Measurements from ENCODE around the gene TOMM40L. TPM values are rescaled to one million over a fixed set of nuclear protein-coding genes. Genes with fewer than 3 reads are reported as not detected.
"Not testable (repeated sequence)": the region's sequence is repeated elsewhere in the genome, so short reads cannot be mapped to it uniquely, and the experiment has no call there.

TOMM40L gene
- polyA plus RNA-seq, 1 donor (not counting 4 experiments of a cell fraction or from before 2014, with no cell fraction given): 14.4 TPM

GRCh38 chr1:161222175-161223019, 3.5 kb upstream of the TOMM40L start:
- FAIRE-seq (no peak), DNase-seq (ENCODE audit: low read depth, low spot score) (no peak)
- no peak overlapping the region for H3K9ac ChIP-seq (ENCODE audit: control insufficient read depth, extremely low read depth, insufficient read depth, low read length)
- TF ChIP-seq EZH2 (IDR thresholded peaks at IDR 0.05; ENCODE audit: low read length) (no peak), CTCF (optimal IDR thresholded peaks at IDR 0.05 in 1 of 3, IDR thresholded peaks at IDR 0.05 in 1 of 3, conservative IDR thresholded peaks at IDR 0.05 in 1 of 3; ENCODE audit: extremely low read depth in 1 of 3, insufficient read depth in 2 of 3, low read length in 3 of 3) (no peak)
- no peak overlapping the region for H3K4me3 ChIP-seq (ENCODE audit: control insufficient read depth in 2 of 3, extremely low read depth in 1 of 3, insufficient read depth in 2 of 3, low read depth in 1 of 3, low read length in 3 of 3)
- H2AFZ ChIP-seq (ENCODE audit: control insufficient read depth, low read length): no peak overlapping the region
- H3K9me1 ChIP-seq (ENCODE audit: control insufficient read depth, extremely low read depth, insufficient read depth, low read length): no peaks in the 10 kb centered on the region
- no peak overlapping the region for H3K27ac ChIP-seq (ENCODE audit: control insufficient read depth, insufficient read depth, low read length)
- H3K27me3 ChIP-seq (ENCODE audit: control insufficient read depth, extremely low read depth, insufficient read depth, low read length): no peaks in the 10 kb centered on the region
- no peaks in the 10 kb centered on the region for H3K9me3 ChIP-seq (ENCODE audit: control insufficient read depth, low read depth, low read length)
- H3K4me1 ChIP-seq (ENCODE audit: control insufficient read depth, extremely low read depth, insufficient read depth, low read length): peaks cover 10% of the 10 kb centered on the region
- H3K79me2 ChIP-seq (ENCODE audit: control insufficient read depth, insufficient read depth, low read length): peaks cover 13% of the 10 kb centered on the region
- dilution Hi-C loops (cut with MboI; ENCODE audit: extremely low pct_ligation_motif_present, low sequenced_read_pairs): no loop called here
- no peak overlapping the region for H3K4me2 ChIP-seq (ENCODE audit: control insufficient read depth, extremely low read depth, insufficient read depth, low read depth, low read length)
- no peaks in the 10 kb centered on the region for H3K36me3 ChIP-seq (ENCODE audit: control insufficient read depth in 2 of 2, extremely low read depth in 1 of 2, insufficient read depth in 2 of 2, low read length in 2 of 2)
- H4K20me1 ChIP-seq (ENCODE audit: control insufficient read depth, extremely low read depth, insufficient read depth, low read length): no peaks in the 10 kb centered on the region

- Histone ChIP-seq H3K79me2 (ENCODE audit: control insufficient read depth, insufficient read depth, low read length) (peaks cover 13% of the 10 kb centered on the region), H4K20me1 (ENCODE audit: control insufficient read depth, extremely low read depth, insufficient read depth, low read length) (no peaks in the 10 kb centered on the region), H3K9me3 (ENCODE audit: control insufficient read depth, low read depth, low read length) (no peaks in the 10 kb centered on the region), H3K27me3 (ENCODE audit: control insufficient read depth, extremely low read depth, insufficient read depth, low read length) (no peaks in the 10 kb centered on the region), H3K9ac (ENCODE audit: control insufficient read depth, extremely low read depth, insufficient read depth, low read length) (no peak overlapping the region), H3K9me1 (ENCODE audit: control insufficient read depth, extremely low read depth, insufficient read depth, low read length) (no peaks in the 10 kb centered on the region), H3K27ac (ENCODE audit: control insufficient read depth, insufficient read depth, low read length) (no peak overlapping the region), H3K4me2 (ENCODE audit: control insufficient read depth, extremely low read depth, insufficient read depth, low read depth, low read length) (no peak overlapping the region), H3K4me3 (ENCODE audit: control insufficient read depth in 2 of 3, extremely low read depth in 1 of 3, insufficient read depth in 2 of 3, low read depth in 1 of 3, low read length in 3 of 3) (no peak overlapping the region), H3K4me1 (ENCODE audit: control insufficient read depth, extremely low read depth, insufficient read depth, low read length) (peaks cover 19% of the 10 kb centered on the region), H3K36me3 (ENCODE audit: control insufficient read depth in 2 of 2, extremely low read depth in 1 of 2, insufficient read depth in 2 of 2, low read length in 2 of 2) (peaks cover 8 to 9% of the 10 kb centered on the region in 2 experiments), H2AFZ (ENCODE audit: control insufficient read depth, low read length) (no peak overlapping the region)
- DNase-seq (ENCODE audit: low read depth, low spot score) (no peak), FAIRE-seq (no peak)
- dilution Hi-C loops (cut with MboI; ENCODE audit: extremely low pct_ligation_motif_present, low sequenced_read_pairs): no loop called here
- TF ChIP-seq EZH2 (IDR thresholded peaks at IDR 0.05; ENCODE audit: low read length) (no peak), CTCF (optimal IDR thresholded peaks at IDR 0.05 in 1 of 3, IDR thresholded peaks at IDR 0.05 in 1 of 3, conservative IDR thresholded peaks at IDR 0.05 in 1 of 3; ENCODE audit: extremely low read depth in 1 of 3, insufficient read depth in 2 of 3, low read length in 3 of 3) (no peak)
Measured at GRCh38 chr1:161223805-161224694, 1.8 kb upstream of the TOMM40L start.

GRCh38 chr1:161224695-161225087, 1.2 kb upstream of the TOMM40L start:
- H3K27ac ChIP-seq (ENCODE audit: control insufficient read depth, insufficient read depth, low read length); H2AFZ ChIP-seq (ENCODE audit: control insufficient read depth, low read length); H3K9me1 ChIP-seq (ENCODE audit: control insufficient read depth, extremely low read depth, insufficient read depth, low read length); H4K20me1 ChIP-seq (ENCODE audit: control insufficient read depth, extremely low read depth, insufficient read depth, low read length); H3K4me3 ChIP-seq (ENCODE audit: control insufficient read depth in 2 of 3, extremely low read depth in 1 of 3, insufficient read depth in 2 of 3, low read depth in 1 of 3, low read length in 3 of 3); H3K9me3 ChIP-seq (ENCODE audit: control insufficient read depth, low read depth, low read length); H3K9ac ChIP-seq (ENCODE audit: control insufficient read depth, extremely low read depth, insufficient read depth, low read length); FAIRE-seq; dilution Hi-C loops (cut with MboI; ENCODE audit: extremely low pct_ligation_motif_present, low sequenced_read_pairs); DNase-seq (ENCODE audit: low read depth, low spot score); H3K4me2 ChIP-seq (ENCODE audit: control insufficient read depth, extremely low read depth, insufficient read depth, low read depth, low read length); H3K27me3 ChIP-seq (ENCODE audit: control insufficient read depth, extremely low read depth, insufficient read depth, low read length): not testable (repeated sequence)
- peaks cover 19% of the 10 kb centered on the region for H3K4me1 ChIP-seq (ENCODE audit: control insufficient read depth, extremely low read depth, insufficient read depth, low read length)
- peaks cover 13% of the 10 kb centered on the region for H3K79me2 ChIP-seq (ENCODE audit: control insufficient read depth, insufficient read depth, low read length)
- H3K36me3 ChIP-seq (ENCODE audit: control insufficient read depth in 2 of 2, extremely low read depth in 1 of 2, insufficient read depth in 2 of 2, low read length in 2 of 2): peaks cover 8 to 12% of the 10 kb centered on the region in 2 experiments
